Gastrocnemius medialis (tissue), 4 donors: ENCODE measurements around the gene TRIM24. TPM values are rescaled to one million over a fixed set of nuclear protein-coding genes. Genes with fewer than 3 reads are reported as not detected.

Source experiments
- ATAC-seq, 2 donors: fragments of 150-250 bp; one replicate each; pipeline ENCODE4 v1.9.1; 2016
- DNase-seq, 2 donors: peaks; one replicate each; pipeline ENCODE4 v3.0.0-alpha.2; 2019
- H3K27ac ChIP-seq, 4 donors: fragments of 200-600 bp; sonication (generic); 1 replicate in 1 of 4; 2 replicates in 3 of 4; pipeline ENCODE4 v1.5.1; 2016 to 2018; ENCODE audit warnings: mild to moderate bottlenecking in 2 of 4, moderate library complexity in 1 of 4
- H3K27me3 ChIP-seq, 3 donors: fragments of 200-600 bp; sonication (generic) in 2 of 3; 1 replicate in 1 of 3; 2 replicates in 2 of 3; pipeline versions ENCODE4 v1.5.1 to v1.6.0; 2016 to 2019; ENCODE audit warnings: mild to moderate bottlenecking in 1 of 3, moderate library complexity in 1 of 3
- H3K36me3 ChIP-seq, 2 donors: fragments of 200-600 bp; sonication (generic) in 1 of 2; one replicate each; pipeline ENCODE4 v1.5.1; 2017 to 2018
- H3K4me1 ChIP-seq, 2 donors: fragments of 200-600 bp; sonication (generic) in 1 of 2; one replicate each; pipeline ENCODE4 v1.5.1; 2016 to 2017; ENCODE audit warnings: mild to moderate bottlenecking in 2 of 2
- H3K4me3 ChIP-seq, 4 donors: fragments of 200-600 bp; sonication (generic) in 3 of 4; 1 replicate in 1 of 4; 2 replicates in 3 of 4; pipeline ENCODE4 v1.5.1; 2016 to 2019; ENCODE audit warnings: mild to moderate bottlenecking in 2 of 4
- H3K9me3 ChIP-seq, 3 donors: fragments of 200-600 bp; sonication (generic) in 2 of 3; 1 replicate in 1 of 3; 2 replicates in 2 of 3; pipeline ENCODE4 v1.5.1; 2016 to 2019
- POLR2A ChIP-seq, 2 donors: fragments of 450-650 bp; IDR thresholded peaks; one replicate each; pipeline ENCODE4 v1.6.1; 2017; ENCODE audit warnings: antibody characterized with exemption in 2 of 2, mild to moderate bottlenecking in 2 of 2, moderate library complexity in 2 of 2
- in situ Hi-C, 4 donors: fragments of 200-750 bp; cut with MboI; loops; one replicate each; pipeline versions ENCODE4 v1.15.0 to v1.8.0; 2017; ENCODE audit warnings: low sequenced_read_pairs in 4 of 4
- intact Hi-C: fragments of 100-400 bp; cut with DNase I; formaldehyde crosslinking; loops from one replicate; pipeline ENCODE4 v1.15.1; 2023; ENCODE audit warnings: low total_unique reads
- total RNA-seq, 4 donors: library from RNA; depleted of rRNA; stranded (reverse); fragments of >200 nt; gene quantifications; one replicate each; pipeline versions ENCODE4 v1.1.0 to v1.2.3, GENCODE V29; 2016
- TF ChIP-seq, protein P1 (sequence below), 5 experiments: fragments of 450-650 bp in 3 of 5; fragments of 200-600 bp in 2 of 5; sonication (generic) in 2 of 5; IDR thresholded peaks in 4 of 5; conservative IDR thresholded peaks in 1 of 5; 1 replicate in 4 of 5; 2 replicates in 1 of 5; pipeline ENCODE4 v1.5.1; 2016 to 2019; ENCODE audit warnings: antibody characterized with exemption in 5 of 5, mild to moderate bottlenecking in 3 of 5, moderate library complexity in 3 of 5

Gene TRIM24
- total RNA-seq, 4 donors from 2014 or later = 17.1 to 26.5 (median 20.0) TPM

DNA sequence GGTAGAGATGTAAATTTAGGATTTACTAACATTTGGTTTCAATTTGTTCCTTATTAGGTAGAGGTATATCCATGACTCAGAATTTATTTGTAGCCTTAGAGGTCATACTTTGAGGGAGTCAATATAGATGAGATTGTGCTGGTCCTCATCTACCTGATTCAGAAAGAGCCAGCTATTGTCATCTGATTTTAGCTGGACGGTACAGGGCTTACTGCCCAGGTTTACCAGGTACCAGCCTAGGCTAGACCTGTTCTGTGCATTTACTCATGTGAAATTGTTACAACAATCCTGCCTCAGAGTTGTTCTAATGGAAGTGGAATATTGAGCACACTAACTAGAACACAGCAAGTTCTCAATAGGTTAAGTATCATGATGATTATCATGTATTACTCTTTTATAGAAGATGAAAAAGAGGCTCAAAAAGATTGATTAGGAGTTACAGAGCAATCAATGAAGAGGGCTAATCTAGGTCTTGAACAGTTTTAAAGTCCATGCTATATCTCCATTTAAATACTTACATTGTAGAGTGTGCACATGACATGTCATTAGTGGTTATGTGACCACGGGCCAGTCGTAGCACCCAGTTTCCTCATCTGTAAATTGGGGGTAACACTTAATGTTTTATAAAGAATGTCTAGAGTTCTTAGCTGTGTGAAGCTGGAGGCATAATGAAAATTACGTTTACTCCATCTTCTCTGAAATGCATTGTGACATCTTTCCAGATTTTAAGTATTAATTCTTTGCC, 42.1 kb downstream of the TRIM24 start:
- in situ Hi-C loops = no loop called here
- Histone ChIP-seq H3K4me3 (no peak overlapping the region), H3K27ac (no peak overlapping the region), H3K36me3 (no peaks in the 10 kb centered on the region), H3K27me3 (no peaks in the 10 kb centered on the region), H3K4me1 (peaks cover 6 to 20% of the 10 kb centered on the region in 2 donors), H3K9me3 (no peaks in the 10 kb centered on the region)
- DNase-seq = no peak
- no peak for TF ChIP-seq POLR2A (IDR thresholded peaks at IDR 0.05)
- TF ChIP-seq, protein P1, sequence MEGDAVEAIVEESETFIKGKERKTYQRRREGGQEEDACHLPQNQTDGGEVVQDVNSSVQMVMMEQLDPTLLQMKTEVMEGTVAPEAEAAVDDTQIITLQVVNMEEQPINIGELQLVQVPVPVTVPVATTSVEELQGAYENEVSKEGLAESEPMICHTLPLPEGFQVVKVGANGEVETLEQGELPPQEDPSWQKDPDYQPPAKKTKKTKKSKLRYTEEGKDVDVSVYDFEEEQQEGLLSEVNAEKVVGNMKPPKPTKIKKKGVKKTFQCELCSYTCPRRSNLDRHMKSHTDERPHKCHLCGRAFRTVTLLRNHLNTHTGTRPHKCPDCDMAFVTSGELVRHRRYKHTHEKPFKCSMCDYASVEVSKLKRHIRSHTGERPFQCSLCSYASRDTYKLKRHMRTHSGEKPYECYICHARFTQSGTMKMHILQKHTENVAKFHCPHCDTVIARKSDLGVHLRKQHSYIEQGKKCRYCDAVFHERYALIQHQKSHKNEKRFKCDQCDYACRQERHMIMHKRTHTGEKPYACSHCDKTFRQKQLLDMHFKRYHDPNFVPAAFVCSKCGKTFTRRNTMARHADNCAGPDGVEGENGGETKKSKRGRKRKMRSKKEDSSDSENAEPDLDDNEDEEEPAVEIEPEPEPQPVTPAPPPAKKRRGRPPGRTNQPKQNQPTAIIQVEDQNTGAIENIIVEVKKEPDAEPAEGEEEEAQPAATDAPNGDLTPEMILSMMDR (IDR thresholded peaks at IDR 0.05 in 4 of 5, conservative IDR thresholded peaks at IDR 0.05 in 1 of 5) = no peak
- no peak for ATAC-seq
- intact Hi-C loops = no loop called here

DNA sequence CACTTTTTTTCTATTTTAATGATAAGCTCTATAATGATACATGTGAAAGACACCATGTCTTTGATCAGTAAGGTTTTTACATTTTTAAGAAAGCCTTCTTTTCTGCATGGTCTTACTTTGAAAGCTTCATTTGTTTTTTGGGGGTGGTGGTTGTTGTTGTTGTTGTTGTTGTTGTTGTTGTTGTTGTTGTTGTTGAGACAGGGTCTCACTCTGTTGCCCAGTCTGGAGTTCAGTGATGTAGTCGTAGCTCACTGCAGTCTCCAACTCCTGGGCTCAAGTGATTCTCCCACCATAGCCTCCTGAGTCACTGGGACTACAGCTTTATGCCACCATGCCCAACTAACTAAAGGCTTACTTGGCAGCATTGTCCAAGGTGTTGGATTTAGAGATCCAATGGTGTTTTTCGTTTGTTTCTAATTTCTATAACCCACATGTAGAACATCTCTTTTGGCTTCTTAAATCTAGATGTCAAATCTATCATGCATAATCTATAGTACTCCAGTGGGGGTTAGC, 45.4 kb downstream of the TRIM24 start:
- DNase-seq (no peak), ATAC-seq (no peak)
- H3K9me3 ChIP-seq = no peaks in the 10 kb centered on the region
- H3K36me3 ChIP-seq = no peaks in the 10 kb centered on the region
- TF ChIP-seq, protein P1 (IDR thresholded peaks at IDR 0.05 in 4 of 5, conservative IDR thresholded peaks at IDR 0.05 in 1 of 5) = no peak
- TF ChIP-seq POLR2A (IDR thresholded peaks at IDR 0.05) = no peak
- H3K27me3 ChIP-seq = no peaks in the 10 kb centered on the region
- no peak overlapping the region for H3K27ac ChIP-seq
- H3K4me1 ChIP-seq = peaks cover 6 to 15% of the 10 kb centered on the region in 2 donors
- in situ Hi-C loops = no loop called here
- no peak overlapping the region for H3K4me3 ChIP-seq
- intact Hi-C loops = no loop called here

DNA sequence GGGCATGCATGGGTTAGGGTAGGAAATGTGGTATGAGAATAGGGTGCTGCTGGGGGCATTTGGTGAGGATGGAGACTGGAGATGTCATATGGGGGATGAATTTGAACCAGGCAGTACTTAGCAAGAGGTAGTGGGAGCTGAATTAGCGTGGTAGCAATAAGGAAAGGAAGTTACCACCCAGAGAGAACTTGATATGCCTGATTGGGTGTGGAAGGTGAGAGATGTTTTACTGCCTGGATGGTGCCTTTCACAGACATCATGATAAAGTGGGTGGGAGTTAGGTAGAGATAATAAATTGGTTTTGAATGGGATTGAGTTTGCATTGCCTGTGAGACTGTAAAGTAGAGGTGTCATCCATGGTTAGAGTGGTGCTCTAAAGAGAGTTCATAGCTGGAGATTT, 46.7 kb downstream of the TRIM24 start:
- Histone ChIP-seq H3K4me1 (peaks cover 6 to 15% of the 10 kb centered on the region in 2 donors), H3K27me3 (no peaks in the 10 kb centered on the region), H3K36me3 (no peaks in the 10 kb centered on the region), H3K27ac (no peak overlapping the region), H3K4me3 (no peak overlapping the region), H3K9me3 (no peaks in the 10 kb centered on the region)
- TF ChIP-seq, protein P1 (IDR thresholded peaks at IDR 0.05 in 4 of 5, conservative IDR thresholded peaks at IDR 0.05 in 1 of 5) = no peak
- no peak for TF ChIP-seq POLR2A (IDR thresholded peaks at IDR 0.05)
- in situ Hi-C loops = no loop called here
- no peak for DNase-seq
- ATAC-seq = no peak
- intact Hi-C loops = no loop called here

DNA sequence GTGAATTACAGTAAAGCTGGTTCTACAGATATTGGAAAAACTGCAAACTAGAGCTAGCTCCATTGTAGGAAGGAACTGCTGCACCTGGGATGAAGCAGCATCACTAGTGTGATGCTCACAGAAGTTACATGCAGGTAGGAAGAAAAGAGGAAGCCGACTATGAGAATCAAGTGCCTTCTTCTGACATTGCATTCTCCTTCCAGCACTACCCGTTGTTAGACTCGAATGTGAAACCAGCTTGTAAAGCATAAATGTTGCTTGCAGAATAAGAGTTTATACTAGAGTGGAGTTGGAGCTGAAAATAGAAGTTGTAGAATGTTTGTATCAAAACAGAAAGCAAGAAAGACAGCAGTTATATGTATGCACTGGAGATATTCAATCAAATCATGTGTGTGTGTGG, 49.9 kb downstream of the TRIM24 start:
- in situ Hi-C loops = no loop called here
- DNase-seq (no peak), ATAC-seq (no peak)
- intact Hi-C loops = no loop called here
- TF ChIP-seq, protein P1 (IDR thresholded peaks at IDR 0.05 in 4 of 5, conservative IDR thresholded peaks at IDR 0.05 in 1 of 5) = no peak
- no peak for TF ChIP-seq POLR2A (IDR thresholded peaks at IDR 0.05)
- Histone ChIP-seq H3K36me3 (no peaks in the 10 kb centered on the region), H3K4me1 (peaks cover 10 to 26% of the 10 kb centered on the region in 2 donors), H3K27me3 (no peaks in the 10 kb centered on the region), H3K4me3 (no peak overlapping the region), H3K27ac (no peak overlapping the region), H3K9me3 (no peaks in the 10 kb centered on the region)
